Measurements from ENCODE around the gene CCN6. TPM values are rescaled to one million over a fixed set of nuclear protein-coding genes. Genes with fewer than 3 reads are reported as not detected.

The CCN6 gene
- not detected for polyA plus RNA-seq (2012; ENCODE audit: missing spikeins)

DNA sequence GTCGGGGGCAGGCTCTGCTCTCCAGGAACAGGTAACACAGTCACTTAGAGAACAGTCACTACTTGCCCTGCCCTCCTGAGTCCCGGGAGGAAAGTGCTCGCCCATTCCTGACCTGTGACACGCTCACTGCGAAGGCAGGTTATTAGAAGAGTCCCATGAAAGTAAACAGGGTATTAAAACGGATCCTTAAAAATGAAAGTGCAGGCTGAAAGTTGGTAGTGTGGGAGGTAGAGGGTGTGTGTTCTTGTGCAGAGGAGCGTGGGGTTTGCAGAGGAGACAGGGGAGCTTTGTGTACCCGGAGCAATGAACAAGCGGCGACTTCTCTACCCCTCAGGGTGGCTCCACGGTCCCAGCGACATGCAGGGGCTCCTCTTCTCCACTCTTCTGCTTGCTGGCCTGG lies at the start of gene CCN6:
Gene CCN6 (plus strand): TSS at position 104 of the 400 bp plus-strand sequence. CDS start 254 bp downstream, at position 358.
- FAIRE-seq (no peak), DNase-seq (ENCODE audit: insufficient read length) (no peak)
- TF ChIP-seq POLR2A (IDR thresholded peaks at IDR 0.05; ENCODE audit: low read depth, low read length) (no peak), POLR2AphosphoS5 (IDR thresholded peaks at IDR 0.05; ENCODE audit: low read depth, low read length) (no peak), TAF1 (IDR thresholded peaks at IDR 0.05; ENCODE audit: borderline replicate concordance, low read depth, low read length) (no peak)

DNA sequence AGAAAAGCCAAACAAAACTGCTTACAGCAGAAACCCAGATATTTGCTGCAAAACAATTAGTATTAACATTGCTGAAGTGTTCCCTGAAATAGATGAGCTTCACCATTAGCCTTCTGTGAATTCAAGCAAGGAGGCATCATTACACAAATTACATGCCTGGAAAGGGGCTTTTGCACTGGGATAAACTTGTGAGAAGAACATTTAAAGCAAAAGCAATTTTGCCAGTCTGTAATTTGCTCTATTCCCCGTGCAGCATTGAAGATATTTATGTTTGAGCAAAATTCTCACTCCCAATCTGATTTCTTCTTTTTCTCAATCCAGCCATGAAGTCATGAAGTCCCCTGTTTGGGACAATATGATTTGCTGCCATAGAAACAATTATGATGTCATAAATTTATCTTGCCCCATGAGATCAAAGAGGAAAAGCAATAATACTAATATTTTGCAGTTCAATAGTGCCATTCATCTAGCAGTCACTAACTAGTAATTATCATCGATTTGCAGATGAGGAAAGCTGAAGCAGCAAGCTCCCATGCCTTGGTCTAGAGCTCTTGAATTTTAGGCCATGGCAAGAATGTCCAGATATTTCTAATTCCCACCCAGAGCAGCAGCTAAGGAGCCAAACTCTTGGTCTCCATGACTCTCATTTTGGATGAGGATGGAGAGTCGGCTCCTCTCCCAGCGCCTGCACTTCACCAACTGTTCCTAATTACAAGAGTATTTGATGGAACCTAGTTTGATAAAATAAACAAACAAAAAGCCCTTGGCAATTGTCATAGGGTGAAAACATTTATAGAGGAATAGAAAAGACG lies 49.5 kb upstream of the CCN6 start:
- FAIRE-seq (no peak), DNase-seq (ENCODE audit: insufficient read length) (no peak)
- TF ChIP-seq TAF1 (IDR thresholded peaks at IDR 0.05; ENCODE audit: borderline replicate concordance, low read depth, low read length), result no peak
- TF ChIP-seq POLR2AphosphoS5 (IDR thresholded peaks at IDR 0.05; ENCODE audit: low read depth, low read length), result no peak
- no peak for TF ChIP-seq POLR2A (IDR thresholded peaks at IDR 0.05; ENCODE audit: low read depth, low read length)

DNA sequence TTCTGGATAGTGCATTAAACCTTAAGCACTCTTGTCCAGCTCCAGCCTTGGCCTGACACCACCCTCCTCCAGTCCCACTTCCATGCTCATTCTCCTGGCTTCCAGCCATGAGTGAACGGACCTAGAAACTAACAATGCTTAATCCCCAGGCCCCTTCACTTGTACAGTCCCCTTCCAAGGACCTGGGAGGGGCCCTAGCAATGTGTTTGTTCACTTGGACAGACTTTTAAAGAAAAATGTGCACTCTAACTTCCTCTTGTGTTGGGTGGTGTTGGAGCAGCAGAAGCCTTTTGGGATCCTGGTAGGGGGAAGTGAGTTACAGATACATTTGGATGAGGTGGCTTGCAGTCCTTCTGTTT lies 48.9 kb upstream of the CCN6 start:
- no peak for TF ChIP-seq POLR2AphosphoS5 (IDR thresholded peaks at IDR 0.05; ENCODE audit: low read depth, low read length)
- no peak for TF ChIP-seq POLR2A (IDR thresholded peaks at IDR 0.05; ENCODE audit: low read depth, low read length)
- TF ChIP-seq TAF1 (IDR thresholded peaks at IDR 0.05; ENCODE audit: borderline replicate concordance, low read depth, low read length), result no peak

GRCh38 chr6:112007254-112007653 lies 46.6 kb upstream of the CCN6 start:
- DNase-seq (ENCODE audit: insufficient read length), result no peak
- TF ChIP-seq TAF1 (IDR thresholded peaks at IDR 0.05; ENCODE audit: borderline replicate concordance, low read depth, low read length) (no peak), POLR2AphosphoS5 (IDR thresholded peaks at IDR 0.05; ENCODE audit: low read depth, low read length) (no peak), POLR2A (IDR thresholded peaks at IDR 0.05; ENCODE audit: low read depth, low read length) (no peak)
- no peak for FAIRE-seq

More for the DNA sequence above, 48.9 kb upstream of the CCN6 start:
- DNase-seq (ENCODE audit: insufficient read length) (no peak), FAIRE-seq (no peak)

- DNase-seq (ENCODE audit: insufficient read length) (no peak), FAIRE-seq (no peak)
- TF ChIP-seq TAF1 (IDR thresholded peaks at IDR 0.05; ENCODE audit: borderline replicate concordance, low read depth, low read length), result no peak
- TF ChIP-seq POLR2AphosphoS5 (IDR thresholded peaks at IDR 0.05; ENCODE audit: low read depth, low read length), result no peak
- TF ChIP-seq POLR2A (IDR thresholded peaks at IDR 0.05; ENCODE audit: low read depth, low read length), result no peak
These were observed 46.1 kb upstream of the CCN6 start for GRCh38 chr6:112007805-112008204.

DNA sequence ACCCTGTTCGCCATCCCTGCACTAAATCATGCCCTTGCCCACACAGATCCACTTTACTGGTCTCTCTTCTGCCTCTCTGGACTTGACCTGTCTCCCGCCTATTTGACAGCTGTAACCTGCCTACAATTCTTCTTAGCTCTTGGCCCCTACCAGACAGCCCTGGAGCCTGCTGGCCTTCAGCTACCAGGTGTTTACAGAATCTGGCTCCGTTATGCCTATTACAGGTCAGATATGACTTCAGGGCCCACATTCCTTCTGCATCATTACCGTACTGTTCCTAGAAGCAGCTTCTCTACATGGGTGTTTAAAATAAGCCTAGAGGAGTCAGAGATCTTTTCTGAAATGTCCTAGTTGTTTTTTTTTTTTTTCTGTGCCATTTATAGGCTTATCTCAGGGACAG lies 45.4 kb upstream of the CCN6 start:
- no peak for TF ChIP-seq POLR2AphosphoS5 (IDR thresholded peaks at IDR 0.05; ENCODE audit: low read depth, low read length)
- no peak for TF ChIP-seq TAF1 (IDR thresholded peaks at IDR 0.05; ENCODE audit: borderline replicate concordance, low read depth, low read length)
- TF ChIP-seq POLR2A (IDR thresholded peaks at IDR 0.05; ENCODE audit: low read depth, low read length), result no peak
- FAIRE-seq (no peak), DNase-seq (ENCODE audit: insufficient read length) (no peak)

DNA sequence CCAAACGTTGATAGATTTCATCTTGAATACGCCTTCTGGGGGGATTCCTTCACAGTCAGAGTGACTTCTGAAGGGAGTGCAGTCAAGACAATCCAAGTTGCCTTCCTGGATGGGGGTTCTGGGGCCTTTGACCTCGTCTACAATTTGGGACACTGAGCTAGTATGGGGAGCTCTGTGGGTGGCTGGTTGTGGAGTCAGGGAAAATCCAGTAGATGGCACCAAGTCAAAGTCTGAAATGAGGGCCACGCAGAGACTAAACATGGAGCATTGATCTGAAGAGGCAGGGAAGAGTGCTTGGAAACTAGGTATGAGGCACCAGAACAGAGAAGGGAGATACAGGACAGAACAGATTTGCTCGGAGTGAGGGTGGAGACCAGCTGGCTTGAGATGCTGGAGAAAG lies 43.6 kb upstream of the CCN6 start:
- no peak for FAIRE-seq
- no peak for DNase-seq (ENCODE audit: insufficient read length)
- no peak for TF ChIP-seq POLR2AphosphoS5 (IDR thresholded peaks at IDR 0.05; ENCODE audit: low read depth, low read length)
- no peak for TF ChIP-seq POLR2A (IDR thresholded peaks at IDR 0.05; ENCODE audit: low read depth, low read length)
- TF ChIP-seq TAF1 (IDR thresholded peaks at IDR 0.05; ENCODE audit: borderline replicate concordance, low read depth, low read length), result no peak

DNA sequence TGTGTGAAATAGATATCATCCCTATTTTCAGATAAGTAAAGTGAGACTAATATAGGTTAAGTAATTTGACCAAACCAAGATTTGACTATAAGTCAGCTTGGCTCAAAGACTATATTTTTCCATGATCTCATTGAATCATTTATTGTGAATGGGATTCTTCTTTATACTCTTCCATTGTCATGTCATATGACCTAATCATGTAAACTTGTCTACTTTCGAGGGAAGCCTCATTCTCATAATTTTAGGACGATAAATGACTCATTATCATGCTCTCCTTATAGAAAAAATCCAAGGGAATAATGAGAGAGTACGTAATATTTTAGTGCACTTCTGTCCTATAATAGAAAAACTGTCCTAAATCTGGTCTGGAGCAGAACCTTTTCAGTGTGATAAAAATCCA lies 40.9 kb upstream of the CCN6 start:
- TF ChIP-seq POLR2AphosphoS5 (IDR thresholded peaks at IDR 0.05; ENCODE audit: low read depth, low read length), result no peak
- no peak for TF ChIP-seq TAF1 (IDR thresholded peaks at IDR 0.05; ENCODE audit: borderline replicate concordance, low read depth, low read length)
- no peak for TF ChIP-seq POLR2A (IDR thresholded peaks at IDR 0.05; ENCODE audit: low read depth, low read length)
- FAIRE-seq (no peak), DNase-seq (ENCODE audit: insufficient read length) (no peak)

DNA sequence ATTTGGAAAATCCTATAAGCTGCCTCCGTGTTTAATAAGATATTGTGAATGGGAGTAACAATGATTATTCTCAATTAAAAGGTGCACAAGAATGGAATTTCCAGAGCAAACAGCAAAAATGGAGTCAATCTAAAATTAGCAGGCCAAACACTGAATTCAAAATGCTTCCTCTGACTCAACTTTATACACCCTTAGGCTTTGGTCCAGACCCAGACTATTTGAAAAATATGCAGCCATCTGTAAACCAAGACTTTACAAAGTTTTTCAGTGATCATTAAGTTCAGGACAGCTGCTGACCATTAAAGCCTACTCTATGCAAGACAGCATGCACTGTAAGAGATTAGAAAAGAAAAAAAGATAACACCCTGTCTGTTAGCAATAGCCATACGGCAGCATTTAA lies 39.4 kb upstream of the CCN6 start:
- DNase-seq (ENCODE audit: insufficient read length) (no peak), FAIRE-seq (no peak)
- no peak for TF ChIP-seq POLR2A (IDR thresholded peaks at IDR 0.05; ENCODE audit: low read depth, low read length)
- no peak for TF ChIP-seq POLR2AphosphoS5 (IDR thresholded peaks at IDR 0.05; ENCODE audit: low read depth, low read length)
- TF ChIP-seq TAF1 (IDR thresholded peaks at IDR 0.05; ENCODE audit: borderline replicate concordance, low read depth, low read length), result no peak

GRCh38 chr6:112015725-112016124 lies 38.2 kb upstream of the CCN6 start:
- no peak for DNase-seq (ENCODE audit: insufficient read length)
- FAIRE-seq, result no peak
- TF ChIP-seq POLR2AphosphoS5 (IDR thresholded peaks at IDR 0.05; ENCODE audit: low read depth, low read length) (no peak), POLR2A (IDR thresholded peaks at IDR 0.05; ENCODE audit: low read depth, low read length) (no peak), TAF1 (IDR thresholded peaks at IDR 0.05; ENCODE audit: borderline replicate concordance, low read depth, low read length) (no peak)

DNA sequence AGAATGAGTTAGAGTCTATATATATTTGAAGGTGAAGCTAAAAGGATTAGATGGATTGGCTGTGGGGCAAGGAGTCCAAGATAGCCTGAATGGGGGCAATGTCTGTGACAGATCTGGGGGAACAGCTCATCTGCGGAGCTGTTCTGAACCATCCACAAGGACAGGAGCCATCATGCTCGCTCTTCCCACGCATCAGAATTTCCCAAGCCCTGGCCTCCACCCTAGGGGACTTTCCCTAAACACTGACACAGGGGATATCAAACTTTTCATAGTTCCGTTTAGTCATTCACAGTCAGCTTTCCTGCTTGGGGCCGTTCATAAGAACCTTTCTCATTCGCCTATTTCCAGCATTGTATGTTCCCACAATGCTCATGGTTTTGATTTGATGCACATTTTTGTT lies 37.6 kb upstream of the CCN6 start:
- no peak for DNase-seq (ENCODE audit: insufficient read length)
- TF ChIP-seq POLR2A (IDR thresholded peaks at IDR 0.05; ENCODE audit: low read depth, low read length) (no peak), POLR2AphosphoS5 (IDR thresholded peaks at IDR 0.05; ENCODE audit: low read depth, low read length) (no peak), TAF1 (IDR thresholded peaks at IDR 0.05; ENCODE audit: borderline replicate concordance, low read depth, low read length) (no peak)
- FAIRE-seq, result peak; percentile 33

DNA sequence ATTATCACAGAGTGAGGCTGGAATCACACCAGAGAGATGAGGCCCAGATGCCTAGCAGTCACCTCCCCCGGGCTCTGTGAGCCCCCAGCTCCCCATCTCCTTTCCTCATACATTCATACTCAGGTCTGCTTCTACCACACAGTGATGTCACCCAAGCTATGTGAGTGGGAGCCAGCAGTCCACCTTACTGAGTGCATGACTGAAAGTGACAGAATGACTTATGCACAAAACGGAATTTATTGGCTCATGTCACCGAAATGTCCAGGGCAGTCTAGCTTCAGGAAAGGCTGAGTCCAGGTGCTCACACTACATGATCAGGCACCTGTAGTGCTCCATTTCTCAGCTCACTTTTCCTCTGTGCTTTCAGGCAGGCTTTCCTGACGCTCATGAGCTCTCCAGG lies 36.7 kb upstream of the CCN6 start:
- no peak for TF ChIP-seq POLR2AphosphoS5 (IDR thresholded peaks at IDR 0.05; ENCODE audit: low read depth, low read length)
- no peak for TF ChIP-seq POLR2A (IDR thresholded peaks at IDR 0.05; ENCODE audit: low read depth, low read length)
- TF ChIP-seq TAF1 (IDR thresholded peaks at IDR 0.05; ENCODE audit: borderline replicate concordance, low read depth, low read length), result no peak
- DNase-seq (ENCODE audit: insufficient read length), result no peak
- FAIRE-seq, result peak; percentile 67

All from GM12892 (cell line).